ENCODE results near the gene CHRM2.

GRCh38 chr7:136993377-136993776 lies 124.9 kb downstream of the CHRM2 start:
- TF ChIP-seq CTCF (IDR thresholded peaks at IDR 0.05), result no peak
- TF ChIP-seq POLR2A (IDR thresholded peaks at IDR 0.05), result no peak
- TF ChIP-seq POLR2AphosphoS5 (IDR thresholded peaks at IDR 0.05), result no peak

All from upper lobe of left lung (tissue), 4 donors.